Activated naive CD8-positive, alpha-beta T cell treated with anti-CD3 and anti-CD28 coated beads, Interleukin-2, amount 10 ng/mL, durations not matched to agents 7 days and 5 days (primary cell): ENCODE results near the gene TRAF6. TPM values are rescaled to one million over a fixed set of nuclear protein-coding genes. Genes with fewer than 3 reads are reported as not detected.
"Not testable (repeated sequence)": the region's sequence is repeated elsewhere in the genome, so short reads cannot be mapped to it uniquely, and the experiment has no call there.

ENCODE experiments used
- ATAC-seq: fragments of 150-1000 bp; cut with Tn5 transposase; one replicate; pipeline ENCODE4 v1.10.0; 2021; ENCODE audit warnings: low read depth, moderate library complexity
- POLR2A ChIA-PET: fragments of 350-600 bp; sonication (Branson Sonifier 250); formaldehyde crosslinking; loops from one replicate; lab custom pipeline; 2021; ENCODE audit warnings: antibody characterized with exemption; lab: Charles Lee
- DNase-seq: peaks from one replicate; pipeline ENCODE4 v3.0.0; 2021
- H3K27ac Mint-ChIP-seq: one replicate; pipeline ENCODE4 v1.8.0; 2022; ENCODE audit warnings: mild to moderate bottlenecking, mixed read lengths
- H3K27me3 Mint-ChIP-seq: one replicate; pipeline ENCODE4 v1.8.0; 2022; ENCODE audit warnings: mild to moderate bottlenecking, moderate library complexity, mixed read lengths
- H3K36me3 Mint-ChIP-seq: one replicate; pipeline ENCODE4 v1.8.0; 2021; ENCODE audit warnings: mild to moderate bottlenecking, mixed read lengths
- H3K4me1 Mint-ChIP-seq: one replicate; pipeline ENCODE4 v1.8.0; 2021; ENCODE audit warnings: mixed read lengths
- H3K4me3 Mint-ChIP-seq: one replicate; pipeline ENCODE4 v1.8.0; 2022; ENCODE audit warnings: mild to moderate bottlenecking, moderate library complexity, mixed read lengths
- H3K9me3 Mint-ChIP-seq: one replicate; pipeline ENCODE4 v1.8.0; 2021; ENCODE audit warnings: mixed read lengths
- total RNA-seq, 2 experiments: library from RNA; stranded (reverse); gene quantifications; one replicate each; pipeline ENCODE4 v1.2.3, GENCODE V29; 2021

Gene TRAF6
- total RNA-seq, 2 experiments from 2014 or later: 13.3 to 14.5 TPM

GRCh38 chr11:36487619-36488018 is 22.5 kb downstream of the TRAF6 start:
- peak overlapping the region; percentile 64 for H3K27ac Mint-ChIP-seq
- peaks cover 22% of the 10 kb centered on the region for H3K4me1 Mint-ChIP-seq
- no peaks in the 10 kb centered on the region for H3K27me3 Mint-ChIP-seq
- H3K9me3 Mint-ChIP-seq: peaks cover 3% of the 10 kb centered on the region
- ATAC-seq (no peak), DNase-seq (no peak)
- peaks cover 36% of the 10 kb centered on the region for H3K36me3 Mint-ChIP-seq
- peak overlapping the region; percentile 63 for H3K4me3 Mint-ChIP-seq
- POLR2A ChIA-PET: interaction anchor here (3.0 kb wide), 1 partner anchor 135 kb away, joined by 8 read pairs; no protein-coding TSS in a partner anchor

GRCh38 chr11:36485298-36486002 is 24.6 kb downstream of the TRAF6 start:
- no peak for DNase-seq
- H3K27me3 Mint-ChIP-seq: no peaks in the 10 kb centered on the region

GRCh38 chr11:36483042-36483441 is 27.0 kb downstream of the TRAF6 start:
- POLR2A ChIA-PET, H3K27me3 Mint-ChIP-seq, DNase-seq, H3K9me3 Mint-ChIP-seq, H3K27ac Mint-ChIP-seq, ATAC-seq: not testable (repeated sequence)
- Mint-ChIP-seq H3K4me3 (peak overlapping the region; percentile 32), H3K4me1 (peaks cover 13% of the 10 kb centered on the region), H3K36me3 (peaks cover 19% of the 10 kb centered on the region)

More at GRCh38 chr11:36485298-36486002, 24.6 kb downstream of the TRAF6 start:
- POLR2A ChIA-PET: no interaction called here
- Mint-ChIP-seq H3K36me3 (peaks cover 27% of the 10 kb centered on the region), H3K27ac (no peak overlapping the region), H3K9me3 (peaks cover 3% of the 10 kb centered on the region), H3K4me3 (no peak overlapping the region), H3K4me1 (peaks cover 21% of the 10 kb centered on the region)
- ATAC-seq: no peak

- POLR2A ChIA-PET: interaction anchor here (0.8 kb wide), 1 partner anchor 128 kb away, joined by 3 read pairs; no protein-coding TSS in a partner anchor
- peaks cover 19% of the 10 kb centered on the region for H3K36me3 Mint-ChIP-seq
- H3K4me1 Mint-ChIP-seq: peaks cover 4% of the 10 kb centered on the region
- H3K9me3 Mint-ChIP-seq: peaks cover 3% of the 10 kb centered on the region
- DNase-seq (no peak), ATAC-seq (no peak)
- no peak overlapping the region for H3K4me3 Mint-ChIP-seq
- H3K27ac Mint-ChIP-seq: no peak overlapping the region
- peaks cover 3% of the 10 kb centered on the region for H3K27me3 Mint-ChIP-seq
These were observed 29.2 kb downstream of the TRAF6 start for GRCh38 chr11:36480833-36481232.

- peaks cover 3% of the 10 kb centered on the region for H3K9me3 Mint-ChIP-seq
- H3K27ac Mint-ChIP-seq: no peak overlapping the region
- peaks cover 10% of the 10 kb centered on the region for H3K36me3 Mint-ChIP-seq
- POLR2A ChIA-PET: interaction anchor here (0.9 kb wide), 1 partner anchor 29 kb away, joined by 3 read pairs; no protein-coding TSS in a partner anchor
- ATAC-seq: no peak
- H3K4me1 Mint-ChIP-seq: peaks cover 4% of the 10 kb centered on the region
- no peak overlapping the region for H3K4me3 Mint-ChIP-seq
- peaks cover 3% of the 10 kb centered on the region for H3K27me3 Mint-ChIP-seq
- DNase-seq: no peak
These were observed 31.3 kb downstream of the TRAF6 start for GRCh38 chr11:36478700-36479329.

GRCh38 chr11:36475192-36475591 is 34.9 kb downstream of the TRAF6 start:
- H3K4me1 Mint-ChIP-seq: no peaks in the 10 kb centered on the region
- POLR2A ChIA-PET: interaction anchor here (0.6 kb wide), 1 partner anchor 72 kb away, joined by 3 read pairs; no protein-coding TSS in a partner anchor
- H3K36me3 Mint-ChIP-seq: peaks cover 3% of the 10 kb centered on the region
- ATAC-seq: no peak
- no peak overlapping the region for H3K27ac Mint-ChIP-seq
- peaks cover 3% of the 10 kb centered on the region for H3K27me3 Mint-ChIP-seq
- H3K9me3 Mint-ChIP-seq: no peaks in the 10 kb centered on the region
- DNase-seq: no peak
- no peak overlapping the region for H3K4me3 Mint-ChIP-seq

GRCh38 chr11:36471577-36471976 is 38.5 kb downstream of the TRAF6 start:
- POLR2A ChIA-PET: no interaction called here
- DNase-seq (no peak), ATAC-seq (no peak)
- Mint-ChIP-seq H3K27ac (no peak overlapping the region), H3K36me3 (peaks cover 1% of the 10 kb centered on the region), H3K9me3 (no peaks in the 10 kb centered on the region), H3K4me3 (no peak overlapping the region), H3K27me3 (peaks cover 4% of the 10 kb centered on the region), H3K4me1 (no peaks in the 10 kb centered on the region)

GRCh38 chr11:36469881-36470802 is 39.9 kb downstream of the TRAF6 start:
- H3K36me3 Mint-ChIP-seq: peaks cover 1% of the 10 kb centered on the region
- ATAC-seq (no peak), DNase-seq (no peak)
- POLR2A ChIA-PET: no interaction called here
- no peaks in the 10 kb centered on the region for H3K4me1 Mint-ChIP-seq
- H3K9me3 Mint-ChIP-seq: no peaks in the 10 kb centered on the region
- peaks cover 4% of the 10 kb centered on the region for H3K27me3 Mint-ChIP-seq
- H3K27ac Mint-ChIP-seq: no peak overlapping the region
- no peak overlapping the region for H3K4me3 Mint-ChIP-seq

GRCh38 chr11:36469063-36469462 is 41.0 kb downstream of the TRAF6 start:
- peaks cover 4% of the 10 kb centered on the region for H3K27me3 Mint-ChIP-seq
- no peaks in the 10 kb centered on the region for H3K9me3 Mint-ChIP-seq
- POLR2A ChIA-PET: no interaction called here
- ATAC-seq (no peak), DNase-seq (no peak)
- H3K36me3 Mint-ChIP-seq: peaks cover 1% of the 10 kb centered on the region
- no peaks in the 10 kb centered on the region for H3K4me1 Mint-ChIP-seq
- no peak overlapping the region for H3K27ac Mint-ChIP-seq
- no peak overlapping the region for H3K4me3 Mint-ChIP-seq

GRCh38 chr11:36467916-36468315 is 42.2 kb downstream of the TRAF6 start:
- ATAC-seq (no peak), DNase-seq (no peak)
- Mint-ChIP-seq H3K27ac (no peak overlapping the region), H3K4me3 (no peak overlapping the region), H3K4me1 (no peaks in the 10 kb centered on the region), H3K36me3 (peaks cover 1% of the 10 kb centered on the region), H3K27me3 (peaks cover 6% of the 10 kb centered on the region), H3K9me3 (no peaks in the 10 kb centered on the region)
- POLR2A ChIA-PET: no interaction called here

- no peaks in the 10 kb centered on the region for H3K4me1 Mint-ChIP-seq
- peaks cover 1% of the 10 kb centered on the region for H3K36me3 Mint-ChIP-seq
- H3K27ac Mint-ChIP-seq: no peak overlapping the region
- POLR2A ChIA-PET: no interaction called here
- H3K9me3 Mint-ChIP-seq: no peaks in the 10 kb centered on the region
- no peak overlapping the region for H3K4me3 Mint-ChIP-seq
- DNase-seq (no peak), ATAC-seq (no peak)
- H3K27me3 Mint-ChIP-seq: peaks cover 6% of the 10 kb centered on the region
These were observed 43.1 kb downstream of the TRAF6 start for GRCh38 chr11:36467012-36467411.

- POLR2A ChIA-PET: no interaction called here
- Mint-ChIP-seq H3K27ac (no peak overlapping the region), H3K4me3 (no peak overlapping the region), H3K9me3 (no peaks in the 10 kb centered on the region), H3K36me3 (peaks cover 1% of the 10 kb centered on the region), H3K4me1 (peaks cover under 1% of the 10 kb centered on the region), H3K27me3 (peaks cover 6% of the 10 kb centered on the region)
- no peak for DNase-seq
- ATAC-seq: no peak
These were observed 44.5 kb downstream of the TRAF6 start for GRCh38 chr11:36465449-36466163.
